CMK (cell line): ENCODE data around the gene CCDC86.

Source experiments
- DNase-seq: peaks from one replicate; pipeline ENCODE4 v3.0.0-alpha.2; 2010; ENCODE audit warnings: low read depth

CCDC86 gene

GRCh38 chr11:60852982-60853950, 11.4 kb downstream of the CCDC86 start:
- no peak for DNase-seq

GRCh38 chr11:60854140-60854846, 12.4 kb downstream of the CCDC86 start:
- peak; percentile 54 for DNase-seq

- DNase-seq = no peak
Observed at GRCh38 chr11:60854847-60855725, 13.2 kb downstream of the CCDC86 start.

GRCh38 chr11:60855726-60856633, 14.1 kb downstream of the CCDC86 start, which contains the start of gene PTGDR2:
Gene PTGDR2, minus strand, starts transcription at chr11:60855950. Its CDS starts 2,228 bp downstream, at chr11:60853722.
- DNase-seq = no peak

- DNase-seq = no peak
Observed at GRCh38 chr11:60857378-60858232, 15.7 kb downstream of the CCDC86 start.

GRCh38 chr11:60858236-60858635, 16.3 kb downstream of the CCDC86 start:
- DNase-seq = no peak

GRCh38 chr11:60858731-60859464, 17.0 kb downstream of the CCDC86 start:
- DNase-seq = no peak

- DNase-seq = no peak
Observed at GRCh38 chr11:60859616-60860250, 17.8 kb downstream of the CCDC86 start.

GRCh38 chr11:60860943-60861342, 19.0 kb downstream of the CCDC86 start:
- DNase-seq = no peak

GRCh38 chr11:60862171-60862570, 20.3 kb downstream of the CCDC86 start:
- DNase-seq = no peak

GRCh38 chr11:60863550-60864521, 21.9 kb downstream of the CCDC86 start:
- DNase-seq = no peak

GRCh38 chr11:60864856-60865513, 23.1 kb downstream of the CCDC86 start:
- no peak for DNase-seq

GRCh38 chr11:60866911-60867870, 25.3 kb downstream of the CCDC86 start, which contains the start of gene ZP1:
Gene ZP1, plus strand, starts transcription at chr11:60867542. Its CDS starts 20 bp downstream, at chr11:60867562.
- no peak for DNase-seq

- no peak for DNase-seq
Observed at GRCh38 chr11:60867871-60868681, 26.2 kb downstream of the CCDC86 start.
